G401 (cell line): Measurements from ENCODE around the gene ZGLP1. TPM values are rescaled to one million over a fixed set of nuclear protein-coding genes. Genes with fewer than 3 reads are reported as not detected.
"Not testable (repeated sequence)": the region's sequence is repeated elsewhere in the genome, so short reads cannot be mapped to it uniquely, and the experiment has no call there.

Source experiments
- DNase-seq: peaks from one replicate; pipeline ENCODE4 v3.0.0-alpha.2; 2015; ENCODE audit warnings: low spot score
- in situ Hi-C: cut with HindIII; loops from 2 replicates; pipeline ENCODE4 v1.10.0; 2016; ENCODE audit warnings: low sequenced_read_pairs, mixed read lengths
- total RNA-seq: library from RNA; depleted of rRNA; stranded (reverse); fragments of >200 nt; shearing (Covaris generic); gene quantifications from 2 replicates; pipeline ENCODE4 v1.2.3, GENCODE V29; 2014

ZGLP1 gene
- total RNA-seq, 1 experiment from 2014 or later: 1.6 TPM

- no peak for DNase-seq
- in situ Hi-C loops: no loop called here
Measured at GRCh38 chr19:10284960-10285278, 24.7 kb downstream of the ZGLP1 start.

GRCh38 chr19:10284065-10284959 is 25.3 kb downstream of the ZGLP1 start:
- in situ Hi-C loops: no loop called here
- DNase-seq: no peak

GRCh38 chr19:10283301-10284064 is 26.1 kb downstream of the ZGLP1 start:
- no peak for DNase-seq
- in situ Hi-C loops: no loop called here

- DNase-seq, in situ Hi-C loops: not testable (repeated sequence)
Measured at GRCh38 chr19:10282043-10282442, 27.6 kb downstream of the ZGLP1 start.

GRCh38 chr19:10279737-10280442 is 29.7 kb downstream of the ZGLP1 start:
- no peak for DNase-seq
- in situ Hi-C loops: no loop called here

GRCh38 chr19:10278935-10279334 is 30.7 kb downstream of the ZGLP1 start:
- in situ Hi-C loops: no loop called here
- no peak for DNase-seq

GRCh38 chr19:10277795-10278589 is 31.6 kb downstream of the ZGLP1 start:
- in situ Hi-C loops: no loop called here
- DNase-seq: no peak

GRCh38 chr19:10274589-10274988 is 35.0 kb downstream of the ZGLP1 start:
- no peak for DNase-seq
- in situ Hi-C loops: no loop called here

GRCh38 chr19:10271543-10272086 is 38.0 kb downstream of the ZGLP1 start:
- DNase-seq: no peak
- in situ Hi-C loops: no loop called here

- in situ Hi-C loops: no loop called here
- no peak for DNase-seq
Measured at GRCh38 chr19:10270616-10271394, 38.8 kb downstream of the ZGLP1 start, which contains the start of gene ICAM1. Gene ICAM1, plus strand, starts transcription at chr19:10271120. Its CDS starts 40 bp downstream, at chr19:10271160.

- no peak for DNase-seq
- in situ Hi-C loops: no loop called here
Measured at GRCh38 chr19:10270180-10270615, 39.4 kb downstream of the ZGLP1 start.

GRCh38 chr19:10269333-10270179 is 40.1 kb downstream of the ZGLP1 start:
- in situ Hi-C loops: no loop called here
- peak; percentile 48 for DNase-seq

- no peak for DNase-seq
- in situ Hi-C loops: no loop called here
Measured at GRCh38 chr19:10268071-10268470, 41.5 kb downstream of the ZGLP1 start.

- no peak for DNase-seq
- in situ Hi-C loops: no loop called here
Measured at GRCh38 chr19:10266706-10267105, 42.9 kb downstream of the ZGLP1 start.

- in situ Hi-C loops: no loop called here
- no peak for DNase-seq
Measured at GRCh38 chr19:10262771-10263170, 46.8 kb downstream of the ZGLP1 start.

- DNase-seq: no peak
- in situ Hi-C loops: no loop called here
Measured at GRCh38 chr19:10260141-10260584, 49.5 kb downstream of the ZGLP1 start.
